H9 (cell line): ENCODE data around the gene CABLES1. TPM values are rescaled to one million over a fixed set of nuclear protein-coding genes. Genes with fewer than 3 reads are reported as not detected.
A peak's percentile ranks its signal among the peaks of the same experiment; 100 is the strongest.

Source experiments
- DNase-seq: peaks from one replicate; pipeline ENCODE4 v3.0.0-alpha.2; 2017
- H2AFZ ChIP-seq: one replicate; pipeline ENCODE4 v1.6.1; 2013; ENCODE audit warnings: mild to moderate bottlenecking, low read length, control low read depth, moderate library complexity
- H2AK5ac ChIP-seq: 2 replicates; pipeline ENCODE4 v1.6.1; 2013; ENCODE audit warnings: low read length, control low read depth, mixed read lengths; ENCODE audit not compliant: insufficient read length
- H2BK120ac ChIP-seq: one replicate; pipeline ENCODE4 v1.6.1; 2013; ENCODE audit warnings: low read depth, mild to moderate bottlenecking, low read length, control low read depth, inconsistent platforms; ENCODE audit not compliant: poor library complexity, severe bottlenecking
- H2BK12ac ChIP-seq: 2 replicates; pipeline ENCODE4 v1.6.1; 2013; ENCODE audit warnings: low read length, control low read depth, mixed read lengths, low read depth; ENCODE audit not compliant: insufficient read length
- H2BK15ac ChIP-seq: 2 replicates; pipeline ENCODE4 v1.6.1; 2013; ENCODE audit warnings: low read depth, low read length, control low read depth
- H2BK20ac ChIP-seq: one replicate; pipeline ENCODE4 v1.6.1; 2013; ENCODE audit warnings: low read depth, mild to moderate bottlenecking, low read length, control low read depth, inconsistent platforms; ENCODE audit not compliant: poor library complexity, severe bottlenecking
- H2BK5ac ChIP-seq: 2 replicates; pipeline ENCODE4 v1.6.1; 2013; ENCODE audit warnings: low read length, control low read depth, mixed read lengths; ENCODE audit not compliant: insufficient read length
- H3K14ac ChIP-seq: 2 replicates; pipeline ENCODE4 v1.6.1; 2013; ENCODE audit warnings: low read length, control low read depth; ENCODE audit not compliant: insufficient read depth
- H3K18ac ChIP-seq: 2 replicates; pipeline ENCODE4 v1.6.1; 2013; ENCODE audit warnings: low read depth, mild to moderate bottlenecking, mixed read lengths, low read length, control low read depth; ENCODE audit not compliant: insufficient read length
- H3K23ac ChIP-seq: 2 replicates; pipeline ENCODE4 v1.6.1; 2013; ENCODE audit warnings: low read length, control low read depth, mixed read lengths, low read depth; ENCODE audit not compliant: insufficient read length
- H3K23me2 ChIP-seq: 2 replicates; pipeline ENCODE4 v1.6.1; 2013; ENCODE audit warnings: low read depth, mild to moderate bottlenecking, mixed read lengths, low read length, control low read depth; ENCODE audit not compliant: insufficient read length, poor library complexity, severe bottlenecking
- H3K27ac ChIP-seq: 2 replicates; pipeline ENCODE4 v1.5.1; 2013; ENCODE audit warnings: low read length, control low read depth, mixed read lengths, low read depth; ENCODE audit not compliant: insufficient read length
- H3K27me3 ChIP-seq: 2 replicates; pipeline ENCODE4 v1.6.1; 2013; ENCODE audit warnings: low read length, control low read depth, inconsistent platforms; ENCODE audit not compliant: insufficient read depth
- H3K4ac ChIP-seq: 2 replicates; pipeline ENCODE4 v1.6.1; 2013; ENCODE audit warnings: low read depth, mild to moderate bottlenecking, control low read depth, inconsistent platforms, low read length, moderate library complexity
- H3K4me1 ChIP-seq: 2 replicates; pipeline ENCODE4 v1.6.1; 2013; ENCODE audit warnings: low read length, control low read depth, inconsistent platforms; ENCODE audit not compliant: insufficient read depth
- H3K4me2 ChIP-seq: 2 replicates; pipeline ENCODE4 v1.6.1; 2013; ENCODE audit warnings: low read length, control low read depth, mixed read lengths; ENCODE audit not compliant: insufficient read length, insufficient read depth
- H3K56ac ChIP-seq: 2 replicates; pipeline ENCODE4 v1.6.1; 2013; ENCODE audit warnings: low read depth, mild to moderate bottlenecking, mixed read lengths, low read length, control low read depth; ENCODE audit not compliant: insufficient read length
- H3K79me1 ChIP-seq: 2 replicates; pipeline ENCODE4 v1.6.1; 2013; ENCODE audit warnings: low read depth, mild to moderate bottlenecking, moderate library complexity, low read length, control low read depth, inconsistent platforms; ENCODE audit not compliant: insufficient read depth, poor library complexity, severe bottlenecking
- H3K79me2 ChIP-seq: 2 replicates; pipeline ENCODE4 v1.6.1; 2013; ENCODE audit warnings: low read length, control low read depth, inconsistent platforms; ENCODE audit not compliant: insufficient read depth
- H3K9ac ChIP-seq: 2 replicates; pipeline ENCODE4 v1.6.1; 2013; ENCODE audit warnings: low read length, control low read depth, mixed read lengths; ENCODE audit not compliant: insufficient read length; ENCODE audit errors: extremely low read depth
- H3K9me3 ChIP-seq: one replicate; pipeline ENCODE4 v1.6.1; 2013; ENCODE audit warnings: low read depth, low read length, inconsistent platforms; ENCODE audit not compliant: control insufficient read depth
- H3T11ph ChIP-seq: one replicate; pipeline ENCODE4 v1.6.1; 2013; ENCODE audit warnings: mild to moderate bottlenecking, low read length, control low read depth, inconsistent platforms
- H4K20me1 ChIP-seq: one replicate; pipeline ENCODE4 v1.6.1; 2013; ENCODE audit not compliant: control insufficient read depth, insufficient read length, insufficient read depth
- H4K5ac ChIP-seq: 2 replicates; pipeline ENCODE4 v1.6.1; 2013; ENCODE audit warnings: low read depth, mild to moderate bottlenecking, mixed read lengths, low read length, control low read depth; ENCODE audit not compliant: insufficient read length
- H4K8ac ChIP-seq: replicated peaks from 2 replicates; pipeline ENCODE4 v1.6.1; 2013; ENCODE audit warnings: low read length, control low read depth, mixed read lengths, low read depth; ENCODE audit not compliant: insufficient read length
- H4K91ac ChIP-seq: 2 replicates; pipeline ENCODE4 v1.6.1; 2013; ENCODE audit warnings: low read depth, mild to moderate bottlenecking, moderate library complexity, mixed read lengths, low read length, control low read depth; ENCODE audit not compliant: insufficient read length
- H3K27ac Mint-ChIP-seq, 3 experiments: 2 replicates in 2 of 3; 3 replicates in 1 of 3; pipeline ENCODE4 v1.8.0; 2020 to 2021; ENCODE audit warnings: mixed read lengths in 3 of 3, mild to moderate bottlenecking in 1 of 3, moderate library complexity in 1 of 3
- H3K27me3 Mint-ChIP-seq: 2 replicates; pipeline ENCODE4 v1.8.0; 2021; ENCODE audit warnings: low read depth, mild to moderate bottlenecking, moderate library complexity, mixed read lengths
- H3K36me3 Mint-ChIP-seq, 3 experiments: 2 replicates in 2 of 3; 3 replicates in 1 of 3; pipeline ENCODE4 v1.8.0; 2020 to 2021; ENCODE audit warnings: low read depth in 3 of 3, mixed read lengths in 3 of 3; ENCODE audit not compliant: insufficient read depth in 1 of 3
- H3K4me1 Mint-ChIP-seq, 2 experiments: 2 replicates each; pipeline ENCODE4 v1.8.0; 2020; ENCODE audit warnings: mixed read lengths in 2 of 2
- H3K4me3 Mint-ChIP-seq, 2 experiments: 2 replicates in 1 of 2; 3 replicates in 1 of 2; pipeline ENCODE4 v1.8.0; 2020 to 2021; ENCODE audit warnings: mild to moderate bottlenecking in 2 of 2, mixed read lengths in 2 of 2, moderate library complexity in 1 of 2
- H3K9me3 Mint-ChIP-seq, 2 experiments: 2 replicates in 1 of 2; 3 replicates in 1 of 2; pipeline ENCODE4 v1.8.0; 2020; ENCODE audit warnings: mild to moderate bottlenecking in 2 of 2, mixed read lengths in 2 of 2, moderate library complexity in 1 of 2
- WGBS: extraction: QIAGEN DNeasy Blood & Tissue Kit; methylation state at CpG from one replicate; pipeline ENCODE4 v1.1.7; 2013; ENCODE audit warnings: missing lambda C conversion rate, low lambda C conversion rate, mixed read lengths; ENCODE audit not compliant: insufficient read length; ENCODE audit errors: extremely low coverage; 5-methylcytosine and 5-hydroxymethylcytosine counted together
- total RNA-seq: library from RNA; stranded (reverse); gene quantifications from 2 replicates; pipeline ENCODE4 v1.2.1, GENCODE V29; 2021
- TF ChIP-seq, protein P1 (sequence below): fragments of 200-600 bp; sonication (generic); conservative IDR thresholded peaks from 3 replicates; pipeline ENCODE4 v1.8.0; 2021; ENCODE audit warnings: antibody characterized with exemption, mild to moderate bottlenecking

CABLES1 gene
- total RNA-seq, 1 experiment from 2014 or later = 27.1 TPM

DNA sequence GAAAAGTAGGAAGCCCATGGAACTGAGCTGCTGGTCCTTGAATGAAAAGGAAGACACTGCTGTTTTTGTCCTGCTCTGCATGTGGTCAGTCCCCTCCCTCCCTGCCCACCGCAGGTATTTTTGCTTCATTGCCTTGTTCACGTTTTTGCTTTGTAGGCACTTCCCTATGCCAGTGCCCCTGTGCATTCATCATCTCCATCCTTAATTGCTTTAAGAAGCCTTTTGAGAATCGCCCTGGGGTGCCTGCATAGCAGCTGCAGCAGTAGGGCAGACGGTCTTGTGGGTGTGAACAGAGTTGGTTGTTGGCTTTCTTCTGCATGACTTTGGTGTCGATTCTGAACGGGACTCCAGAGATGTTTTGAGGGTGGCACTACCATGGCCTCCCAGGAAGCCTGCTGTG lies 97.0 kb downstream of the CABLES1 start:
- Histone ChIP-seq H4K5ac (no peak overlapping the region), H3K79me1 (no peaks in the 10 kb centered on the region), H3K23ac (no peak overlapping the region), H2BK20ac (no peak overlapping the region), H3T11ph (no peak overlapping the region), H3K18ac (no peak overlapping the region), H4K91ac (no peak overlapping the region), H2AK5ac (no peak overlapping the region), H2BK15ac (no peak overlapping the region), H3K4ac (no peak overlapping the region), H3K79me2 (no peaks in the 10 kb centered on the region), H2BK120ac (no peak overlapping the region), H3K27ac (no peak overlapping the region), H3K4me1 (peaks cover 7% of the 10 kb centered on the region; the same call in 1 of the 2 replicates), H3K27me3 (no peaks in the 10 kb centered on the region), H4K20me1 (no peaks in the 10 kb centered on the region), H3K9me3 (no peaks in the 10 kb centered on the region), H3K9ac (no peak overlapping the region), H3K14ac (no peak overlapping the region), H3K4me2 (no peak overlapping the region), H3K23me2 (no peaks in the 10 kb centered on the region), H4K8ac (no peak overlapping the region), H3K56ac (no peak overlapping the region), H2BK12ac (no peak overlapping the region), H2BK5ac (no peak overlapping the region), H2AFZ (no peak overlapping the region)
- Mint-ChIP-seq H3K4me3 (no peak overlapping the region; a peak in 1 of 5 replicates), H3K4me1 (peaks cover 49 to 53% of the 10 kb centered on the region in 2 experiments), H3K27me3 (peaks cover 1% of the 10 kb centered on the region; the same call in 1 of the 2 replicates), H3K27ac (peak overlapping the region in 1 of 3 experiments; percentile 53; a peak in 2 of 7 replicates), H3K36me3 (peaks cover 10 to 50% (median 28%) of the 10 kb centered on the region in 3 experiments; a peak in 6 of 7 replicates), H3K9me3 (no peaks in the 10 kb centered on the region)
- no peak for DNase-seq
- WGBS = no CpG with 5 or more reads among the region's 6 CpGs
- TF ChIP-seq, protein P1, sequence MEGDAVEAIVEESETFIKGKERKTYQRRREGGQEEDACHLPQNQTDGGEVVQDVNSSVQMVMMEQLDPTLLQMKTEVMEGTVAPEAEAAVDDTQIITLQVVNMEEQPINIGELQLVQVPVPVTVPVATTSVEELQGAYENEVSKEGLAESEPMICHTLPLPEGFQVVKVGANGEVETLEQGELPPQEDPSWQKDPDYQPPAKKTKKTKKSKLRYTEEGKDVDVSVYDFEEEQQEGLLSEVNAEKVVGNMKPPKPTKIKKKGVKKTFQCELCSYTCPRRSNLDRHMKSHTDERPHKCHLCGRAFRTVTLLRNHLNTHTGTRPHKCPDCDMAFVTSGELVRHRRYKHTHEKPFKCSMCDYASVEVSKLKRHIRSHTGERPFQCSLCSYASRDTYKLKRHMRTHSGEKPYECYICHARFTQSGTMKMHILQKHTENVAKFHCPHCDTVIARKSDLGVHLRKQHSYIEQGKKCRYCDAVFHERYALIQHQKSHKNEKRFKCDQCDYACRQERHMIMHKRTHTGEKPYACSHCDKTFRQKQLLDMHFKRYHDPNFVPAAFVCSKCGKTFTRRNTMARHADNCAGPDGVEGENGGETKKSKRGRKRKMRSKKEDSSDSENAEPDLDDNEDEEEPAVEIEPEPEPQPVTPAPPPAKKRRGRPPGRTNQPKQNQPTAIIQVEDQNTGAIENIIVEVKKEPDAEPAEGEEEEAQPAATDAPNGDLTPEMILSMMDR = no peak
